GM23248 (cell line): ENCODE measurements around the gene PKNOX2.

ENCODE experiments used
- EZH2 ChIP-seq: fragments of 200-600 bp; sonication (generic); IDR thresholded peaks from 2 replicates; pipeline ENCODE4 v1.6.1; 2018; ENCODE audit warnings: antibody characterized with exemption, mild to moderate bottlenecking; ENCODE audit not compliant: insufficient read depth, poor library complexity, severe bottlenecking
- EZH2phosphoT487 ChIP-seq: fragments of 200-600 bp; sonication (generic); IDR thresholded peaks from 2 replicates; pipeline ENCODE4 v1.6.1; 2018; ENCODE audit warnings: antibody characterized with exemption, moderate library complexity, mild to moderate bottlenecking, low read depth; ENCODE audit not compliant: insufficient read depth

- no peak for TF ChIP-seq EZH2phosphoT487
- no peak for TF ChIP-seq EZH2
Measured at GRCh38 chr11:125192717-125193415, 28.3 kb downstream of the PKNOX2 start.
